Activated CD4-positive, alpha-beta memory T cell treated with anti-CD3 and anti-CD28 coated beads, Interleukin-2, amount 10 ng/mL, durations not matched to agents 7 days and 5 days (primary cell): Measurements from ENCODE around the gene RND3. TPM values are rescaled to one million over a fixed set of nuclear protein-coding genes. Genes with fewer than 3 reads are reported as not detected.

ENCODE experiments used
- CTCF ChIA-PET: fragments of 350-600 bp; sonication (Branson Sonifier 250); formaldehyde crosslinking; loops from one replicate; lab custom pipeline; 2021; ENCODE audit warnings: antibody characterized with exemption, inconsistent platforms; lab: Charles Lee
- POLR2A ChIA-PET: fragments of 350-600 bp; sonication (Branson Sonifier 250); formaldehyde crosslinking; loops from one replicate; lab custom pipeline; 2021; ENCODE audit warnings: antibody characterized with exemption; lab: Charles Lee
- DNase-seq: peaks from one replicate; pipeline ENCODE4 v3.0.0-alpha.2; 2020
- H3K27ac Mint-ChIP-seq: one replicate; pipeline ENCODE4 v1.8.0; 2021; ENCODE audit warnings: mild to moderate bottlenecking, mixed read lengths
- H3K27me3 Mint-ChIP-seq: one replicate; pipeline ENCODE4 v1.8.0; 2021; ENCODE audit warnings: mixed read lengths
- H3K36me3 Mint-ChIP-seq: one replicate; pipeline ENCODE4 v1.8.0; 2021; ENCODE audit warnings: low read depth, mixed read lengths
- H3K4me1 Mint-ChIP-seq: one replicate; pipeline ENCODE4 v1.8.0; 2021; ENCODE audit warnings: mixed read lengths
- H3K4me3 Mint-ChIP-seq: one replicate; pipeline ENCODE4 v1.8.0; 2021; ENCODE audit warnings: mild to moderate bottlenecking, mixed read lengths
- H3K9me3 Mint-ChIP-seq: one replicate; pipeline ENCODE4 v1.8.0; 2021; ENCODE audit warnings: mixed read lengths
- total RNA-seq, 2 experiments: library from RNA; stranded (reverse); gene quantifications; one replicate each; pipeline ENCODE4 v1.2.3, GENCODE V29; 2021

Gene RND3
- total RNA-seq, 2 experiments from 2014 or later, result not detected

GRCh38 chr2:150438041-150438440, 49.4 kb downstream of the RND3 start:
- H3K4me3 Mint-ChIP-seq, result no peak overlapping the region
- no peak overlapping the region for H3K27ac Mint-ChIP-seq
- ChIA-PET CTCF (interaction anchor here (0.5 kb wide), 1 partner anchor 150 kb away, joined by 3 read pairs; no protein-coding TSS in a partner anchor), POLR2A (no interaction called here)
- no peaks in the 10 kb centered on the region for H3K36me3 Mint-ChIP-seq
- H3K27me3 Mint-ChIP-seq, result no peaks in the 10 kb centered on the region
- no peaks in the 10 kb centered on the region for H3K9me3 Mint-ChIP-seq
- H3K4me1 Mint-ChIP-seq, result no peaks in the 10 kb centered on the region
- DNase-seq, result no peak

GRCh38 chr2:150432312-150432625, 55.2 kb downstream of the RND3 start:
- H3K27me3 Mint-ChIP-seq, result no peaks in the 10 kb centered on the region
- H3K36me3 Mint-ChIP-seq, result no peaks in the 10 kb centered on the region
- ChIA-PET POLR2A (no interaction called here), CTCF (no interaction called here)
- H3K9me3 Mint-ChIP-seq, result no peaks in the 10 kb centered on the region
- no peak overlapping the region for H3K27ac Mint-ChIP-seq
- DNase-seq, result no peak
- H3K4me3 Mint-ChIP-seq, result no peak overlapping the region
- no peaks in the 10 kb centered on the region for H3K4me1 Mint-ChIP-seq

GRCh38 chr2:150431561-150432311, 55.7 kb downstream of the RND3 start:
- H3K4me3 Mint-ChIP-seq, result no peak overlapping the region
- H3K4me1 Mint-ChIP-seq, result no peaks in the 10 kb centered on the region
- DNase-seq, result no peak
- H3K36me3 Mint-ChIP-seq, result no peaks in the 10 kb centered on the region
- H3K27ac Mint-ChIP-seq, result no peak overlapping the region
- no peaks in the 10 kb centered on the region for H3K9me3 Mint-ChIP-seq
- CTCF ChIA-PET, result no interaction called here
- H3K27me3 Mint-ChIP-seq, result no peaks in the 10 kb centered on the region
- POLR2A ChIA-PET, result no interaction called here

- no peak for DNase-seq
- H3K27ac Mint-ChIP-seq, result no peak overlapping the region
- H3K27me3 Mint-ChIP-seq, result no peaks in the 10 kb centered on the region
- no peaks in the 10 kb centered on the region for H3K9me3 Mint-ChIP-seq
- no peaks in the 10 kb centered on the region for H3K4me1 Mint-ChIP-seq
- no peaks in the 10 kb centered on the region for H3K36me3 Mint-ChIP-seq
- POLR2A ChIA-PET, result no interaction called here
- no peak overlapping the region for H3K4me3 Mint-ChIP-seq
- CTCF ChIA-PET, result no interaction called here
These were observed 58.0 kb downstream of the RND3 start for GRCh38 chr2:150429384-150429961.

DNA sequence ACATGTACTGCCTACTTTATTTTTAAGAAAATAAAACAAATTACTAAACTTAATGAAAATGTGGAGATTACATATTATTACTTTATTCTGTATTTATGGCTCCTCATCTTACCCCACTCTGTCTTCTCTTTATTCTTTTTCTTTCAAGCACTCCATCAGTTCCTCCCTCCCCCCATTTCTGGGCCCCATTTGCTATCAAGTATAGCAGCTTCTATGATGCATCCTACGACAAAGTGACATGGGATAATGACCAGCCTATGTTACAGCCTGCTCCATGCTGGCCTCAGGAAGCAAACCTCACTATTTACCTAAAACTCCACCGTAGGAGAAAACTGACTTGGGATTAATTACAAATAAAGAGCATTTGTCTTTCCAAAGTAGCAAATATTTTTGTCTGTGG, 58.8 kb downstream of the RND3 start:
- Mint-ChIP-seq H3K27me3 (no peaks in the 10 kb centered on the region), H3K36me3 (no peaks in the 10 kb centered on the region), H3K4me1 (no peaks in the 10 kb centered on the region), H3K9me3 (no peaks in the 10 kb centered on the region), H3K4me3 (no peak overlapping the region), H3K27ac (no peak overlapping the region)
- ChIA-PET CTCF (no interaction called here), POLR2A (no interaction called here)
- no peak for DNase-seq

GRCh38 chr2:150427298-150427697, 60.2 kb downstream of the RND3 start:
- Mint-ChIP-seq H3K27me3 (no peaks in the 10 kb centered on the region), H3K36me3 (no peaks in the 10 kb centered on the region), H3K4me3 (no peak overlapping the region), H3K27ac (no peak overlapping the region), H3K9me3 (no peaks in the 10 kb centered on the region), H3K4me1 (no peaks in the 10 kb centered on the region)
- ChIA-PET CTCF (no interaction called here), POLR2A (no interaction called here)
- DNase-seq, result no peak

DNA sequence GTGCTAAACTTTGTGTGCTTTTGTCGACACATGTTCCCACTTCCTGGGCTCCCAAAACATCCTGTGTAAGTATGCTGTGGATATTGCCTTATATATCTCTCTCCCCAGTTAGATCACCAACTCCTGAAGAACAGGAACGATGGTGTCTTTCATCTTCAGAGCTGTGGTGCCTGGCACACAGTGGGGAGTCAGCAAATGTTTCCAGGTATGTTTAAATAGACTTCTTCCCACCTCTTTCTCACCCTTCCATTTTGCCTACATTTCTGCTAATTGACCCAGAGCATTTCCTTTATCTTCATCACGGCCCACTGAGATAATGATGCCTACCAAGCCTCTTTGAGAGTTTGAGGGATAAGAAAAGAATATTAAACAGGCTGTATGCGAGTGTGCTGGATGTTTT, 60.7 kb downstream of the RND3 start:
- Mint-ChIP-seq H3K36me3 (no peaks in the 10 kb centered on the region), H3K4me1 (no peaks in the 10 kb centered on the region), H3K27me3 (no peaks in the 10 kb centered on the region), H3K27ac (no peak overlapping the region), H3K4me3 (no peak overlapping the region), H3K9me3 (no peaks in the 10 kb centered on the region)
- ChIA-PET POLR2A (no interaction called here), CTCF (no interaction called here)
- no peak for DNase-seq

GRCh38 chr2:150426315-150426714, 61.2 kb downstream of the RND3 start:
- Mint-ChIP-seq H3K27me3 (no peaks in the 10 kb centered on the region), H3K27ac (no peak overlapping the region), H3K36me3 (no peaks in the 10 kb centered on the region), H3K9me3 (no peaks in the 10 kb centered on the region), H3K4me3 (no peak overlapping the region), H3K4me1 (no peaks in the 10 kb centered on the region)
- ChIA-PET POLR2A (no interaction called here), CTCF (no interaction called here)
- DNase-seq, result no peak

GRCh38 chr2:150425121-150425955, 62.1 kb downstream of the RND3 start:
- H3K4me1 Mint-ChIP-seq, result no peaks in the 10 kb centered on the region
- no peak for DNase-seq
- CTCF ChIA-PET, result no interaction called here
- H3K4me3 Mint-ChIP-seq, result no peak overlapping the region
- H3K27ac Mint-ChIP-seq, result no peak overlapping the region
- no peaks in the 10 kb centered on the region for H3K9me3 Mint-ChIP-seq
- H3K36me3 Mint-ChIP-seq, result no peaks in the 10 kb centered on the region
- POLR2A ChIA-PET, result no interaction called here
- no peaks in the 10 kb centered on the region for H3K27me3 Mint-ChIP-seq

- Mint-ChIP-seq H3K27ac (no peak overlapping the region), H3K36me3 (no peaks in the 10 kb centered on the region), H3K27me3 (no peaks in the 10 kb centered on the region), H3K4me1 (no peaks in the 10 kb centered on the region), H3K4me3 (no peak overlapping the region), H3K9me3 (no peaks in the 10 kb centered on the region)
- CTCF ChIA-PET, result no interaction called here
- DNase-seq, result no peak
- POLR2A ChIA-PET, result no interaction called here
These were observed 63.1 kb downstream of the RND3 start for GRCh38 chr2:150424406-150424805.

DNA sequence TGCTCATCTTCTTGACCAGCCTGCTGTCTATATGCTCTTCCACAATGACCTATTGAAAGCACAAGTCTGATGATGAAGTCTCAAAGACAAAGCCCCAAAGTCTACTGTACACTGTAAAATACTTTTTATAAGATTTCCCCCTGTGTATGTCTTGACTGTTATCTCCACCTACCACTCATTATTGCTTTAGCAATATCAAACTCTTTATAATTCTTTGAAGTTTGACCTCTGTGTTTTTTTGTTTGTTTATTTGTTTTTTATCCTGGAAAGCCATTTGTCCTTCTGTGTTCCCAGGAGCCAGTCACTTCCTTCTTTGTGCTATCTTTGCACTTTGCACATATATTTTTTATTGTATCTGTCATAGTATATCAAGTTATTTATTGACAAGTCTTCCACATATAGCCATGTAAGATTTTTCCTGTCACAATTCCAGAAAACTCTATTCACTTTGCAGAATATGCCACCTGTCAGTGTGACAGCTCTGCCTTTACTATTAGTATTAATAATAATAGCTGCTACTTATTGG, 66.3 kb downstream of the RND3 start:
- POLR2A ChIA-PET, result no interaction called here
- Mint-ChIP-seq H3K4me3 (no peak overlapping the region), H3K36me3 (no peaks in the 10 kb centered on the region)

GRCh38 chr2:150418916-150419315, 68.6 kb downstream of the RND3 start:
- CTCF ChIA-PET, result no interaction called here
- Mint-ChIP-seq H3K9me3 (no peaks in the 10 kb centered on the region), H3K4me3 (no peak overlapping the region), H3K36me3 (no peaks in the 10 kb centered on the region), H3K4me1 (no peaks in the 10 kb centered on the region), H3K27me3 (no peaks in the 10 kb centered on the region), H3K27ac (no peak overlapping the region)
- POLR2A ChIA-PET, result no interaction called here
- DNase-seq, result no peak

More for the DNA sequence above, 66.3 kb downstream of the RND3 start:
- CTCF ChIA-PET, result no interaction called here
- no peaks in the 10 kb centered on the region for H3K9me3 Mint-ChIP-seq
- DNase-seq, result no peak
- no peaks in the 10 kb centered on the region for H3K4me1 Mint-ChIP-seq
- H3K27ac Mint-ChIP-seq, result no peak overlapping the region
- H3K27me3 Mint-ChIP-seq, result no peaks in the 10 kb centered on the region
